MCF 10A (cell line): ENCODE results near the gene ZC3H10. TPM values are rescaled to one million over a fixed set of nuclear protein-coding genes. Genes with fewer than 3 reads are reported as not detected.

ENCODE experiments used
- BruUV-seq: library from RNA; stranded (reverse); fragments of 400-500 nt; replicated peaks from 2 replicates; lab custom pipeline; 2021; lab: Mats Ljungman, UMichigan
- CTCF ChIA-PET: fragments of 300-600 bp; sonication (Branson Sonifier 250); formaldehyde crosslinking; extraction: SDS; loops from one replicate; lab custom pipeline; 2021; ENCODE audit warnings: antibody characterized with exemption, inconsistent platforms; lab: Yijun Ruan, JAX
- POLR2A ChIA-PET: fragments of 300-600, 350-650 bp; sonication (Branson Sonifier 250); formaldehyde crosslinking; extraction: SDS; loops from one replicate; lab custom pipeline; 2020; ENCODE audit warnings: antibody characterized with exemption, inconsistent platforms; lab: Yijun Ruan, JAX
- DNase-seq: peaks from one replicate; pipeline ENCODE4 v3.0.0-alpha.2; 2018; ENCODE audit not compliant: unreplicated experiment
- H3K27ac Mint-ChIP-seq: one replicate; pipeline ENCODE4 v1.8.0; 2022; ENCODE audit warnings: mild to moderate bottlenecking, low read depth, mixed read lengths; ENCODE audit not compliant: unreplicated experiment
- H3K27me3 Mint-ChIP-seq: one replicate; pipeline ENCODE4 v1.8.0; 2022; ENCODE audit warnings: mixed read lengths; ENCODE audit not compliant: insufficient read depth, unreplicated experiment
- H3K36me3 Mint-ChIP-seq: one replicate; pipeline ENCODE4 v1.8.0; 2022; ENCODE audit warnings: mild to moderate bottlenecking, moderate library complexity, mixed read lengths; ENCODE audit not compliant: insufficient read depth, unreplicated experiment
- H3K4me1 Mint-ChIP-seq: one replicate; pipeline ENCODE4 v1.8.0; 2022; ENCODE audit warnings: mixed read lengths; ENCODE audit not compliant: insufficient read depth, unreplicated experiment
- H3K4me3 Mint-ChIP-seq: one replicate; pipeline ENCODE4 v1.8.0; 2022; ENCODE audit warnings: mild to moderate bottlenecking, moderate library complexity, mixed read lengths; ENCODE audit not compliant: unreplicated experiment
- H3K9me3 Mint-ChIP-seq: one replicate; pipeline ENCODE4 v1.8.0; 2022; ENCODE audit warnings: mixed read lengths; ENCODE audit not compliant: unreplicated experiment
- intact Hi-C: fragments of 100-400 bp; cut with micrococcal nuclease; formaldehyde crosslinking; loops from 2 replicates; pipeline ENCODE4 v1.14.1; 2022
- total RNA-seq: library from RNA; stranded (reverse); gene quantifications from 2 replicates; pipeline ENCODE4 v1.2.3, GENCODE V29; 2022
- TF ChIP-seq, protein P1 (sequence below): fragments of 200-600 bp; IDR thresholded peaks from one replicate; pipeline ENCODE4 v1.8.0; 2022; ENCODE audit warnings: antibody characterized with exemption, mild to moderate bottlenecking; ENCODE audit not compliant: unreplicated experiment

Gene ZC3H10
- total RNA-seq, 1 experiment from 2014 or later = 2.8 TPM

DNA sequence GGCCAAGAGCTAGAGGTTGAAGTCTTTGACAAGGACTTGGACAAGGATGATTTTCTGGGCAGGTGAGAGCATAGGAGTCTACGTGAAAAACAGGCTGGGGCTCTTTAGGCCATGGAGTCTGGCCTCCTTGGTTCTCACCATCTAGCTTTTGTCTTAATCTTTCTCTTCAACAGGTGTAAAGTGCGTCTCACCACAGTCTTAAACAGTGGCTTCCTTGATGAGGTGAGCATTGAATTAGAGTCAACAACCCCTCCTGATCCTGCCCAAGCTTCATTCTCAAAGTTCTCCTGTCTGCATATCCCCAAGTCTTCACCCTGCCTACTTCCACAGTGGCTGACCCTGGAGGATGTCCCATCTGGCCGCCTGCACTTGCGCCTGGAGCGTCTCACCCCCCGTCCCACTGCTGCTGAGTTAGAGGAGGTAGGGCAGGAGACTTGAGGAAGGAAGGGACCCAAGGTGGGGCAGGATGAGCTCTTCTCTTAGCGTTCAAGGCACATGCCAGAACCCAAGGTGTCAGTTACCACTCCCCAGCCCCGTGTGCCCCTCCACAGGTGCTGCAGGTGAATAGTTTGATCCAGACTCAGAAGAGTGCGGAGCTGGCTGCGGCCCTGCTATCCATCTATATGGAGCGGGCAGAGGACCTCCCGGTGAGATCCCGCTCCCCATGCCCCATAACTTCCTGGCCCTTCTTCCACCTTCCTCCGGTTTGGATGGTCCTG is 19.9 kb downstream of the ZC3H10 start:
- TF ChIP-seq, protein P1, sequence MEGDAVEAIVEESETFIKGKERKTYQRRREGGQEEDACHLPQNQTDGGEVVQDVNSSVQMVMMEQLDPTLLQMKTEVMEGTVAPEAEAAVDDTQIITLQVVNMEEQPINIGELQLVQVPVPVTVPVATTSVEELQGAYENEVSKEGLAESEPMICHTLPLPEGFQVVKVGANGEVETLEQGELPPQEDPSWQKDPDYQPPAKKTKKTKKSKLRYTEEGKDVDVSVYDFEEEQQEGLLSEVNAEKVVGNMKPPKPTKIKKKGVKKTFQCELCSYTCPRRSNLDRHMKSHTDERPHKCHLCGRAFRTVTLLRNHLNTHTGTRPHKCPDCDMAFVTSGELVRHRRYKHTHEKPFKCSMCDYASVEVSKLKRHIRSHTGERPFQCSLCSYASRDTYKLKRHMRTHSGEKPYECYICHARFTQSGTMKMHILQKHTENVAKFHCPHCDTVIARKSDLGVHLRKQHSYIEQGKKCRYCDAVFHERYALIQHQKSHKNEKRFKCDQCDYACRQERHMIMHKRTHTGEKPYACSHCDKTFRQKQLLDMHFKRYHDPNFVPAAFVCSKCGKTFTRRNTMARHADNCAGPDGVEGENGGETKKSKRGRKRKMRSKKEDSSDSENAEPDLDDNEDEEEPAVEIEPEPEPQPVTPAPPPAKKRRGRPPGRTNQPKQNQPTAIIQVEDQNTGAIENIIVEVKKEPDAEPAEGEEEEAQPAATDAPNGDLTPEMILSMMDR = no peak
- no peak for DNase-seq
- ChIA-PET CTCF (interaction anchor here (0.7 to 1.0 kb wide), 4 partner anchors 11 to 27 kb away, joined by 3 to 4 read pairs (median 3); no protein-coding TSS in a partner anchor), POLR2A (interaction anchor here (1.3 to 3.4 kb wide), 3 partner anchors 9 to 14 kb away, joined by 3 to 20 read pairs (median 7); partner anchors contain the start of gene ESYT1)
- no peaks in the 10 kb centered on the region for H3K27me3 Mint-ChIP-seq
- no TSS peak for BruUV-seq
- H3K9me3 Mint-ChIP-seq = no peaks in the 10 kb centered on the region
- H3K27ac Mint-ChIP-seq = no peak overlapping the region
- intact Hi-C loops = no loop called here
- no peak overlapping the region for H3K4me3 Mint-ChIP-seq
- peaks cover 9% of the 10 kb centered on the region for H3K4me1 Mint-ChIP-seq
- H3K36me3 Mint-ChIP-seq = peaks cover 94% of the 10 kb centered on the region

GRCh38 chr12:56141946-56142784 is 24.1 kb downstream of the ZC3H10 start:
- H3K27ac Mint-ChIP-seq = no peak overlapping the region
- no peaks in the 10 kb centered on the region for H3K27me3 Mint-ChIP-seq
- H3K9me3 Mint-ChIP-seq = no peaks in the 10 kb centered on the region
- H3K4me1 Mint-ChIP-seq = peaks cover 19% of the 10 kb centered on the region
- peaks cover 73% of the 10 kb centered on the region for H3K36me3 Mint-ChIP-seq
- TF ChIP-seq, protein P1 = no peak
- no peak for DNase-seq
- BruUV-seq = no TSS peak
- POLR2A ChIA-PET = interaction anchor here (1.4 to 2.4 kb wide), 2 partner anchors 10 to 16 kb away, joined by 5 to 7 read pairs; partner anchors contain the start of gene MYL6B
- intact Hi-C loops = no loop called here
- no peak overlapping the region for H3K4me3 Mint-ChIP-seq
- CTCF ChIA-PET = interaction anchor here (0.6 to 1.6 kb wide), 4 partner anchors 10 to 125 kb away, joined by 3 to 4 read pairs (median 4); partner anchors contain the start of genes COQ10A, ESYT1 and MYL6B

DNA sequence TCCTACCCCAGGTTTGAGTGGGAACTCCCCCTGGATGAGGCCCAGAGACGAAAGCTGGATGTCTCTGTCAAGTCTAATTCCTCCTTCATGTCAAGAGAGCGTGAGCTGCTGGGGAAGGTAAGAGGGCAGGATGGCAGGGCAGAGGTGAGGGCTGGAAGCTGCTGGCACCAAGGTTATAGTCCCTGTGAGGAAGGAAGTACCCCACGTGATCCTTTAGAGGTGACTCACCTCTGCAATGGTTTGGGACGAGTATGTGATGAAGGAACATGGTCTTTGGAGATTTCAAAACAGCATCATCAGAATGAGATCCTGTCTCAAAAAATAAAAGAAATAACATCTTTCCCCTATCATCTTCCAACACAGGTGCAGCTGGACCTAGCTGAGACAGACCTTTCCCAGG is 25.2 kb downstream of the ZC3H10 start:
- Mint-ChIP-seq H3K27ac (no peak overlapping the region), H3K36me3 (peaks cover 63% of the 10 kb centered on the region), H3K4me3 (no peak overlapping the region), H3K4me1 (peaks cover 19% of the 10 kb centered on the region), H3K9me3 (no peaks in the 10 kb centered on the region), H3K27me3 (no peaks in the 10 kb centered on the region)
- no TSS peak for BruUV-seq
- TF ChIP-seq, protein P1 = no peak
- no peak for DNase-seq
- ChIA-PET CTCF (interaction anchor here (1.0 to 1.5 kb wide), 4 partner anchors 13 to 37 kb away, joined by 3 to 4 read pairs (median 3); partner anchors contain the start of gene ESYT1), POLR2A (interaction anchor here (1.4 to 2.4 kb wide), 2 partner anchors 9 to 17 kb away, joined by 5 to 7 read pairs; partner anchors contain the start of gene MYL6B)
- intact Hi-C loops = no loop called here
